ENCODE results near the gene NTN5. TPM values are rescaled to one million over a fixed set of nuclear protein-coding genes. Genes with fewer than 3 reads are reported as not detected.

NTN5 gene
- total and polyA plus RNA-seq, 9 of the 15 experiments (the other 6 are each of a cell fraction or from before 2014, with no cell fraction given) = not detected

- TF ChIP-seq E2F1 (CRISPR knock-in tag; IDR thresholded peaks at IDR 0.05) (0 out of 2 replicates have a peak, but pooled peaks have one; percentile 25), ZNF830 (CRISPR knock-in tag; IDR thresholded peaks at IDR 0.05) (no peak), CREB5 (CRISPR knock-in tag; IDR thresholded peaks at IDR 0.05) (no peak), BCLAF1 (IDR thresholded peaks at IDR 0.05; ENCODE audit: borderline replicate concordance in 1 of 2, control insufficient read depth in 1 of 2, low read depth in 2 of 2, low read length in 1 of 2) (no peak), HMG20B (CRISPR knock-in tag; IDR thresholded peaks at IDR 0.05) (no peak), PHF20 (IDR thresholded peaks at IDR 0.05; ENCODE audit: partially characterized antibody) (no peak), ZSCAN29 (IDR thresholded peaks at IDR 0.05) (no peak), TCF3 (CRISPR knock-in tag; IDR thresholded peaks at IDR 0.05) (no peak), NFRKB (IDR thresholded peaks at IDR 0.05; ENCODE audit: low read depth) (no peak; the same call in 1 of the 2 replicates), ETS2 (tag; IDR thresholded peaks at IDR 0.05; ENCODE audit: borderline replicate concordance, poor library complexity, severe bottlenecking) (no peak), ZNF766 (CRISPR knock-in tag; conservative IDR thresholded peaks at IDR 0.05) (no peak), EHMT2 (IDR thresholded peaks at IDR 0.05) (no peak), E2F3 (CRISPR knock-in tag; IDR thresholded peaks at IDR 0.05) (no peak), ARID2 (IDR thresholded peaks at IDR 0.05) (no peak), RREB1 (CRISPR knock-in tag; IDR thresholded peaks at IDR 0.05) (no peak), TRIM24 (IDR thresholded peaks at IDR 0.05) (no peak), ZNF175 (CRISPR knock-in tag; IDR thresholded peaks at IDR 0.05; ENCODE audit: low read depth) (no peak)
Observed at GRCh38 chr19:48624067-48624594, 48.7 kb downstream of the NTN5 start (continued).
